Sigmoid colon (tissue), 7 donors: ENCODE measurements around the gene PDE4D. TPM values are rescaled to one million over a fixed set of nuclear protein-coding genes. Genes with fewer than 3 reads are reported as not detected.

Experiments used
- DNase-seq: peaks from one replicate; pipeline ENCODE4 v3.0.0-alpha.2; 2019
- H3K27ac ChIP-seq, 4 donors: fragments of 200-600 bp; sonication (generic); one replicate each; pipeline ENCODE4 v1.5.1; 2016 to 2019; ENCODE audit warnings: mild to moderate bottlenecking in 1 of 4
- H3K27me3 ChIP-seq, 3 donors: fragments of 200-600 bp; sonication (generic); one replicate each; pipeline ENCODE4 v1.5.1; 2019; ENCODE audit warnings: mild to moderate bottlenecking in 1 of 3
- H3K36me3 ChIP-seq, 4 donors: fragments of 200-600 bp; sonication (generic); one replicate each; pipeline ENCODE4 v1.5.1; 2016 to 2019
- H3K4me1 ChIP-seq, 4 donors: fragments of 200-600 bp; sonication (generic); one replicate each; pipeline ENCODE4 v1.5.1; 2017 to 2019
- H3K4me3 ChIP-seq, 4 donors: fragments of 200-600 bp; sonication (generic); one replicate each; pipeline ENCODE4 v1.5.1; 2017 to 2019; ENCODE audit warnings: mild to moderate bottlenecking in 2 of 4, moderate library complexity in 1 of 4
- H3K9me3 ChIP-seq, 4 donors: fragments of 200-600 bp in 3 of 4; sonication (generic) in 3 of 4; one replicate each; pipeline versions ENCODE4 v1.5.1 to v1.6.1; 2013 to 2019
- EP300 ChIP-seq, 4 donors: sonication (generic); formaldehyde crosslinking; IDR thresholded peaks; one replicate each; pipeline ENCODE4 v1.6.1; 2017; ENCODE audit warnings: antibody characterized with exemption in 4 of 4
- POLR2A ChIP-seq, 2 donors: fragments of 450-650 bp; IDR thresholded peaks; one replicate each; pipeline ENCODE4 v1.6.1; 2016; ENCODE audit warnings: antibody characterized with exemption in 2 of 2, mild to moderate bottlenecking in 2 of 2, moderate library complexity in 2 of 2
- POLR2AphosphoS5 ChIP-seq, 4 donors: sonication (generic); formaldehyde crosslinking; IDR thresholded peaks; one replicate each; pipeline ENCODE4 v1.6.1; 2017; ENCODE audit warnings: antibody characterized with exemption in 4 of 4
- WGBS, 2 donors: extraction: QIAGEN DNeasy Blood & Tissue Kit; methylation state at CpG; one replicate each; pipeline ENCODE4 v1.1.7; 2013; 5-methylcytosine and 5-hydroxymethylcytosine counted together
- intact Hi-C: fragments of 100-400 bp; cut with DNase I; formaldehyde crosslinking; loops from one replicate; pipeline ENCODE4 v1.15.1; 2023
- polyA plus RNA-seq, 3 donors: library from polyadenylated mRNA; stranded (reverse); fragments of 200-250 nt; gene quantifications; one replicate each; pipeline ENCODE4 v1.2.3, GENCODE V29; 2013
- total RNA-seq, 4 donors: library from RNA; depleted of rRNA; stranded (reverse); fragments of >200 nt; gene quantifications; one replicate each; pipeline ENCODE4 v1.1.0, GENCODE V29; 2016
- TF ChIP-seq, protein P1 (sequence below), 4 experiments: fragments of 450-650 bp in 3 of 4; fragments of 200-600 bp in 1 of 4; IDR thresholded peaks; one replicate each; pipeline ENCODE4 v1.5.1; 2016 to 2019; ENCODE audit warnings: antibody characterized with exemption in 4 of 4, mild to moderate bottlenecking in 3 of 4, moderate library complexity in 2 of 4
- donor health status: healthy with polysubstance abuse.
- donor health status: Bipolar disorder and iron deficiency.
- donor health status: healthy.

The PDE4D gene
- total and polyA plus RNA-seq, 7 donors: 6.0 to 289 (median 169) TPM

DNA sequence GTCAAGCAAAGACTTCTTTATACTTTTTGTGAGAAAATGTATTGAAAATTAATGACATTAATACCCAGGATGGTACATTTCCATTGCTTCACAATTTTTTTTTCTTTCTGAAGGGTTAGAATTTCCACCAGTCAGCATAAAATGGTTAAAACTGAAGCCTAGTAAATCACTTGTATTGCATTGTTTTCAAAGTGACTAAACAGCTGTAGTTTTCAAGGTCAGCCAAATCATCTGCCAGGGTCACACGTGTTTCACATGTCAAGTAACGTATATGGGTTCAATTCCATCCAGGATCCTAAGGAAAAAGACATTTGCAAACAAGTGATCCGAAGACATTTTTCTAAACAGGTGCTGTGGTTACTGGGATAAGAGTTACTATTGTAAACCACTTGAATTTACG, 736.5 kb downstream of the PDE4D start:
- intact Hi-C loops: no loop called here
- Histone ChIP-seq H3K4me1 (peaks cover 0 to 36% (median 22%) of the 10 kb centered on the region in 4 donors), H3K4me3 (no peak overlapping the region), H3K9me3 (no peaks in the 10 kb centered on the region), H3K36me3 (no peaks in the 10 kb centered on the region), H3K27ac (no peak overlapping the region), H3K27me3 (no peaks in the 10 kb centered on the region)
- DNase-seq: no peak
- no peak for TF ChIP-seq EP300 (IDR thresholded peaks at IDR 0.05)
- TF ChIP-seq, protein P1, sequence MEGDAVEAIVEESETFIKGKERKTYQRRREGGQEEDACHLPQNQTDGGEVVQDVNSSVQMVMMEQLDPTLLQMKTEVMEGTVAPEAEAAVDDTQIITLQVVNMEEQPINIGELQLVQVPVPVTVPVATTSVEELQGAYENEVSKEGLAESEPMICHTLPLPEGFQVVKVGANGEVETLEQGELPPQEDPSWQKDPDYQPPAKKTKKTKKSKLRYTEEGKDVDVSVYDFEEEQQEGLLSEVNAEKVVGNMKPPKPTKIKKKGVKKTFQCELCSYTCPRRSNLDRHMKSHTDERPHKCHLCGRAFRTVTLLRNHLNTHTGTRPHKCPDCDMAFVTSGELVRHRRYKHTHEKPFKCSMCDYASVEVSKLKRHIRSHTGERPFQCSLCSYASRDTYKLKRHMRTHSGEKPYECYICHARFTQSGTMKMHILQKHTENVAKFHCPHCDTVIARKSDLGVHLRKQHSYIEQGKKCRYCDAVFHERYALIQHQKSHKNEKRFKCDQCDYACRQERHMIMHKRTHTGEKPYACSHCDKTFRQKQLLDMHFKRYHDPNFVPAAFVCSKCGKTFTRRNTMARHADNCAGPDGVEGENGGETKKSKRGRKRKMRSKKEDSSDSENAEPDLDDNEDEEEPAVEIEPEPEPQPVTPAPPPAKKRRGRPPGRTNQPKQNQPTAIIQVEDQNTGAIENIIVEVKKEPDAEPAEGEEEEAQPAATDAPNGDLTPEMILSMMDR (IDR thresholded peaks at IDR 0.05): no peak
- TF ChIP-seq POLR2AphosphoS5 (IDR thresholded peaks at IDR 0.05): no peak
- TF ChIP-seq POLR2A (IDR thresholded peaks at IDR 0.05): no peak
- 81% methylated on average over 4 of the region's 4 CpGs for WGBS, 2 donors

DNA sequence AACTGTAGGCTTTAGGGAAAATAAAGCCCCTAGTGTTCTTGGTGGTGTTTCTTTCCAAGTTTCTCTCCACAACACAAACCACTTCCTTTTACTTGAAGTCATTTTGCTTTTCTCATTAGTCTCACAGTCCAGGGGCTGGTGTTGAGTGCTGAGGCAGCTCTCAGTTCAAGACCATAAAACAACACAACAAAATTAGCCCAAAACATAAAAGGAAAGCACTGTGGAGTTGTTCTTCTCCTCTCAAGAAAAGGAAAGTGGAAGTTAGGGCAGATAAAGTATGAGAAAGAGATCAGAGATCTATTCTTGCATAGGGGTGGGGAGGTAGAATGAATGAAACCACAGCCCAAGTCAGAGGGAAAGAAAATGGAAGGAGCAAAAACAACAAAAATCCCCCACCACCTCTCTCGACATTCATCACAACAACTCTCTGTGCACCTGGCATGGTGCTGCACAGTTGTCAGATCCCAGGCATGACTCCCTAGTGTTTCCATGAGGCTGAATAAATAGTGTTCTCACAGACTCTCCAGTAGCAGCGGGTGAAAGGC, 740.8 kb downstream of the PDE4D start:
- intact Hi-C loops: no loop called here
- no peaks in the 10 kb centered on the region for H3K9me3 ChIP-seq
- no peak overlapping the region for H3K27ac ChIP-seq
- no peak for TF ChIP-seq POLR2AphosphoS5 (IDR thresholded peaks at IDR 0.05)
- TF ChIP-seq POLR2A (IDR thresholded peaks at IDR 0.05): no peak
- TF ChIP-seq, protein P1 (IDR thresholded peaks at IDR 0.05): no peak
- TF ChIP-seq EP300 (IDR thresholded peaks at IDR 0.05): no peak
- no peaks in the 10 kb centered on the region for H3K36me3 ChIP-seq
- peaks cover 0 to 22% (median 5%) of the 10 kb centered on the region in 4 donors for H3K4me1 ChIP-seq
- 84 to 88% methylated on average over 2 of the region's 2 CpGs for WGBS, 2 donors
- no peaks in the 10 kb centered on the region for H3K27me3 ChIP-seq
- no peak for DNase-seq
- H3K4me3 ChIP-seq: no peak overlapping the region

DNA sequence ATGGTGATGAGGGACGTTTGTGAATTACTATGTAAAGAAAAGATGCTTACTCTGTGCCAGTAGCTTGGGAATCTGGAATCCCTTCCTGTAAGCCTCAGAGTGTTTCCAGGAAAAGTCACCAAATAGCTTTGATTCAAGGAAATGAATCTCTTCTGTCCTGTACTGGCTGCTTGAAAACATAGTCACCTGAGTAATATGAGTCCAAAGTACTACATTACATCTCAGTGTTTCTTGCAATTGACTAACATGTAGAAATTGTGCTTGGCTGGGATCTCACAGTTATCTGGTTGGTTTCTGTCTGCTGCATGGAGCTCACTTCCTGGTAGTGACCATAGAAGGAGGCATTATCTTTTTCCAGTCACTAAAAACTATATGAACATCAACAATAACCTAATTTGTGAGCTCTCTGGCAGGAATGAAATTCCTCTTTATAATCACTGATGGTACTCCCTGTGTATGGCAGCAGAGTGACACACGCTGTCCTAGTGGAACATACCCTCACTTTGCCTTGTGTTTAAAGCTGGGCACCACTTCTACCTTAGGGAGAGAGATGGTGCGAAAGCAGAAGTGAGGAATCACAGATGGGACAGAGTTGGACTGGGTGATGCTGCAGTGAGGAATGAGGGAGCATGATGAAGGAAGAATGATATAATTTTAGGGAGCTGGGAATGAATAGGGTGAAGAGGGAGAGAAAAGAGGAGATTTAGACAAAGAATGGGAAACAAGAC, 742.2 kb downstream of the PDE4D start:
- peaks cover 0 to 18% (median 3%) of the 10 kb centered on the region in 4 donors for H3K4me1 ChIP-seq
- TF ChIP-seq EP300 (IDR thresholded peaks at IDR 0.05) (no peak), POLR2AphosphoS5 (IDR thresholded peaks at IDR 0.05) (no peak), POLR2A (IDR thresholded peaks at IDR 0.05) (no peak)
- H3K27me3 ChIP-seq: no peaks in the 10 kb centered on the region
- no peaks in the 10 kb centered on the region for H3K9me3 ChIP-seq
- 58 to 73% methylated on average over 3 of the region's 3 CpGs for WGBS, 2 donors
- DNase-seq: no peak
- no peak overlapping the region for H3K4me3 ChIP-seq
- peak overlapping the region in 2 of 4 donors; percentile 20 to 26 for H3K27ac ChIP-seq
- intact Hi-C loops: no loop called here
- no peaks in the 10 kb centered on the region for H3K36me3 ChIP-seq

DNA sequence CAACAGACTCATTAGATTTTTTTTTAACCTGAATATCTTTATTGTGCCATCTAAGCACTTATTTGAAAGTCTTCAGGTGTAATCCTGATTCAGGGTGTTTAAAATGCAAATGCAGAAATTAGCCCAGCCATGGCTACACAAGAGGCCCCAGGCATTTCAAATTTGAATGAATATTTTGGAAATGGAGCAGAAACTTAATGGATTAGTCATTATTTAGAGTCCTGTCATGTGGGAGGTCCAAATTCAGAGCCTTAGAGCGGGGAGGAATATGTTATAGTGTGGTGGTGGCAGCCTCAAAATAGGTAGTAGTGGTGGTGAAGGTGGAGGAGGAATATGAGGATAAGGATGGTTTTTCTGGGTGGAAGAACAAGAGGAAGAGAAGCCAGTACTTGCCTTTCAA, 743.7 kb downstream of the PDE4D start:
- Histone ChIP-seq H3K27me3 (no peaks in the 10 kb centered on the region), H3K36me3 (no peaks in the 10 kb centered on the region), H3K4me3 (no peak overlapping the region), H3K4me1 (peaks cover 0 to 18% (median 9%) of the 10 kb centered on the region in 4 donors), H3K27ac (no peak overlapping the region), H3K9me3 (no peaks in the 10 kb centered on the region)
- intact Hi-C loops: no loop called here
- no peak for TF ChIP-seq EP300 (IDR thresholded peaks at IDR 0.05)
- no peak for TF ChIP-seq POLR2A (IDR thresholded peaks at IDR 0.05)
- no peak for TF ChIP-seq POLR2AphosphoS5 (IDR thresholded peaks at IDR 0.05)
- TF ChIP-seq, protein P1 (IDR thresholded peaks at IDR 0.05): no peak
- 94 to 99% methylated on average over 1 of the region's 1 CpG for WGBS, 2 donors
- DNase-seq: no peak

DNA sequence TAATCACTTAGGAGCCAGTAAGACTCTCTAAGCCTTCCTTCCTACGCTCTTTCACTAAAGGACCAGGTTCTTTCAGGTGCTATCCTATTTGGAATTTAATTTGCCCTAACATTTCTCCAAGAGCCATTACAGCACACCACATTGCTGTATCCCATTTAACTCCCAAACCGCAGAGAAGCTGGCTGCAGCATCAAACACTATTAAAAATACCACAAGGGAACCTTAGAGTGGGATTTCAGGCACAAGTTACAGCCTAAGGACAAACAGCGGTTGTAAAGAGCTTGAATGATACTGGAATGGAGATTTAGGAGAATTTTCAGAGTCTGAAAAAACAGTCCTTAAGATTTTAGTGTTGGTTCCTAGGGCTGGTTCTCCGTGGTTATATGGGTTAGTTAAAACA, 744.3 kb downstream of the PDE4D start:
- no peak for TF ChIP-seq POLR2AphosphoS5 (IDR thresholded peaks at IDR 0.05)
- no peak for TF ChIP-seq POLR2A (IDR thresholded peaks at IDR 0.05)
- TF ChIP-seq, protein P1 (IDR thresholded peaks at IDR 0.05): no peak
- TF ChIP-seq EP300 (IDR thresholded peaks at IDR 0.05): no peak
- no peaks in the 10 kb centered on the region for H3K9me3 ChIP-seq
- no peak overlapping the region for H3K4me3 ChIP-seq
- DNase-seq: no peak
- peak overlapping the region in 1 of 4 donors; percentile 13 for H3K27ac ChIP-seq
- intact Hi-C loops: no loop called here
- no peaks in the 10 kb centered on the region for H3K36me3 ChIP-seq
- H3K27me3 ChIP-seq: no peaks in the 10 kb centered on the region
- H3K4me1 ChIP-seq: peaks cover 0 to 22% (median 13%) of the 10 kb centered on the region in 4 donors
- 96 to 97% methylated on average over 4 of the region's 4 CpGs for WGBS, 2 donors
